Endothelial cell of umbilical vein (primary cell): Measurements from ENCODE around the gene SPDEF. TPM values are rescaled to one million over a fixed set of nuclear protein-coding genes. Genes with fewer than 3 reads are reported as not detected.

ENCODE experiments used
- BruUV-seq: library from RNA; stranded (reverse); fragments of 400-500 nt; replicated peaks from 2 replicates; lab custom pipeline; 2021; lab: Mats Ljungman, UMichigan
- CTCF ChIA-PET: fragments of 300-600, 350-600 bp; sonication (Branson Sonifier 250); formaldehyde crosslinking; loops from one replicate; lab custom pipeline; 2021; ENCODE audit warnings: antibody characterized with exemption, inconsistent platforms; lab: Charles Lee
- POLR2A ChIA-PET: fragments of 300-600, 350-600 bp; sonication (Branson Sonifier 250); formaldehyde crosslinking; loops from one replicate; lab custom pipeline; 2021; ENCODE audit warnings: antibody characterized with exemption, inconsistent platforms; lab: Charles Lee
- DNase-seq: peaks from one replicate; pipeline ENCODE4 v3.0.0-alpha.2; 2011; ENCODE audit warnings: low read depth, low spot score
- FAIRE-seq: peaks from 2 replicates; lab custom pipeline; 2011; peaks lifted over from hg19 to GRCh38; lab: Jason Lieb, UNC
- H2AFZ ChIP-seq: 2 replicates; pipeline ENCODE4 v1.6.0; 2012; ENCODE audit warnings: low read depth, low read length, control low read depth, inconsistent platforms
- H3K27ac ChIP-seq: 2 replicates; pipeline ENCODE4 v1.5.1; 2011; ENCODE audit warnings: low read depth, mild to moderate bottlenecking, control low read depth, low read length, moderate library complexity; ENCODE audit not compliant: insufficient read depth
- H3K27me3 ChIP-seq, 2 experiments: 2 replicates each; pipeline versions ENCODE4 v1.6.0 to v1.6.1; 2011; ENCODE audit warnings: low read length in 2 of 2, mixed read lengths in 1 of 2; ENCODE audit not compliant: control insufficient read depth in 2 of 2, insufficient read depth in 2 of 2
- H3K36me3 ChIP-seq, 2 experiments: 2 replicates in 1 of 2; 3 replicates in 1 of 2; pipeline ENCODE4 v1.5.1; 2011; ENCODE audit warnings: low read length in 2 of 2, mild to moderate bottlenecking in 1 of 2, moderate library complexity in 1 of 2; ENCODE audit not compliant: control insufficient read depth in 2 of 2, insufficient read depth in 2 of 2; ENCODE audit errors: extremely low read depth in 1 of 2
- H3K4me1 ChIP-seq: 3 replicates; pipeline ENCODE4 v1.5.1; 2011; ENCODE audit warnings: mild to moderate bottlenecking, low read length; ENCODE audit not compliant: control insufficient read depth, insufficient read depth; ENCODE audit errors: extremely low read depth
- H3K4me2 ChIP-seq: 2 replicates; pipeline ENCODE4 v1.6.1; 2011; ENCODE audit warnings: low read length, control low read depth, mixed read lengths; ENCODE audit not compliant: insufficient read depth
- H3K4me3 ChIP-seq, 3 experiments: fragments of 200-600 bp in 1 of 3; sonication (generic), shearing (Covaris generic) in 1 of 3; replicated peaks in 1 of 3; 2 replicates each; pipeline ENCODE4 v1.5.1; 2011 to 2016; ENCODE audit warnings: control low read depth in 3 of 3, low read length in 3 of 3, mild to moderate bottlenecking in 2 of 3, inconsistent platforms in 1 of 3, low read depth in 1 of 3, moderate library complexity in 1 of 3; ENCODE audit not compliant: insufficient read depth in 1 of 3
- H3K79me2 ChIP-seq: 2 replicates; pipeline ENCODE4 v1.6.0; 2012; ENCODE audit warnings: low read length, inconsistent platforms; ENCODE audit not compliant: control insufficient read depth, insufficient read depth
- H3K9ac ChIP-seq: replicated peaks from 2 replicates; pipeline ENCODE3; 2011; ENCODE audit warnings: low read length, control low read depth; ENCODE audit not compliant: insufficient read depth; ENCODE audit errors: extremely low read depth
- H3K9me1 ChIP-seq: replicated peaks from 3 replicates; pipeline ENCODE4 v1.6.0; 2011; ENCODE audit warnings: mild to moderate bottlenecking, low read length; ENCODE audit not compliant: control insufficient read depth, insufficient read depth; ENCODE audit errors: extremely low read depth
- H3K9me3 ChIP-seq: replicated peaks from 2 replicates; pipeline ENCODE4 v1.5.1; 2012; ENCODE audit warnings: low read length, inconsistent platforms; ENCODE audit not compliant: control insufficient read depth, insufficient read depth
- H4K20me1 ChIP-seq: replicated peaks from 2 replicates; pipeline ENCODE3; 2011; ENCODE audit warnings: mild to moderate bottlenecking, low read length; ENCODE audit not compliant: control insufficient read depth, insufficient read depth; ENCODE audit errors: extremely low read depth
- CTCF ChIP-seq, 2 donors: IDR thresholded peaks; 1 replicate in 1 of 2; 2 replicates in 1 of 2; pipeline ENCODE4 v1.5.1; 2011; ENCODE audit warnings: low read length in 2 of 2, mild to moderate bottlenecking in 2 of 2, moderate library complexity in 2 of 2, control low read depth in 1 of 2, inconsistent platforms in 1 of 2, low read depth in 1 of 2; ENCODE audit not compliant: insufficient read depth in 1 of 2; ENCODE audit errors: extremely low read depth in 1 of 2
- EZH2 ChIP-seq: IDR thresholded peaks from 2 replicates; pipeline ENCODE4 v1.6.1; 2012; ENCODE audit warnings: borderline replicate concordance, low read depth, mild to moderate bottlenecking, moderate library complexity, low read length, inconsistent platforms; ENCODE audit not compliant: severe bottlenecking
- FOS ChIP-seq: IDR thresholded peaks from 2 replicates; pipeline ENCODE4 v1.6.1; 2011; ENCODE audit warnings: mild to moderate bottlenecking, low read length, moderate library complexity, borderline replicate concordance; ENCODE audit not compliant: insufficient read depth
- GATA2 ChIP-seq: IDR thresholded peaks from 2 replicates; pipeline ENCODE4 v1.7.0; 2011; ENCODE audit warnings: low read depth, mild to moderate bottlenecking, moderate library complexity, mixed read lengths, low read length; ENCODE audit not compliant: insufficient read length, insufficient read depth
- JUN ChIP-seq: IDR thresholded peaks from 2 replicates; pipeline ENCODE4 v1.6.1; 2011; ENCODE audit warnings: borderline replicate concordance, low read depth; ENCODE audit not compliant: insufficient read length, insufficient read depth
- MAX ChIP-seq: IDR thresholded peaks from 2 replicates; pipeline ENCODE4 v1.6.1; 2011; ENCODE audit not compliant: insufficient read depth, insufficient read length
- MYC ChIP-seq: IDR thresholded peaks from one replicate; pipeline ENCODE4 v1.6.1; 2011; ENCODE audit warnings: mild to moderate bottlenecking, low read depth, low read length
- POLR2A ChIP-seq: IDR thresholded peaks from 2 replicates; pipeline ENCODE4 v1.6.1; 2012; ENCODE audit warnings: low read depth, mild to moderate bottlenecking, control low read depth, low read length
- POLR2AphosphoS5 ChIP-seq: IDR thresholded peaks from 2 replicates; pipeline ENCODE4 v1.6.1; 2012; ENCODE audit warnings: low read depth, mild to moderate bottlenecking, control low read depth, low read length, moderate library complexity; ENCODE audit not compliant: insufficient read depth
- dilution Hi-C: fragments of 300-500 bp; cut with MboI; formaldehyde crosslinking; loops from one replicate; pipeline ENCODE4 v1.15.0; 2019; ENCODE audit warnings: low sequenced_read_pairs; ENCODE audit not compliant: extremely low pct_ligation_motif_present
- intact Hi-C: fragments of 100-400 bp; cut with micrococcal nuclease; formaldehyde crosslinking; loops from one replicate; pipeline ENCODE4 v1.10.0; 2022
- polyA plus RNA-seq, 4 experiments: library from polyadenylated mRNA; depleted of rRNA in 3 of 4; stranded (reverse) in 3 of 4; unstranded in 1 of 4; fragments of >200 nt; gene quantifications; 2 replicates each; pipeline versions ENCODE4 v1.2.1 to v1.2.3, GENCODE V29; 2011 to 2012; ENCODE audit warnings: missing spikeins in 1 of 4
- total RNA-seq: library from RNA; stranded (reverse); gene quantifications from 2 replicates; pipeline ENCODE4 v1.2.3, GENCODE V29; 2021

Gene SPDEF
- total and polyA plus RNA-seq, 2 donors (not counting 3 experiments of a cell fraction or from before 2014, with no cell fraction given), result not detected

GRCh38 chr6:34544052-34544604 lies 12.0 kb downstream of the SPDEF start:
- H3K27me3 ChIP-seq, result no peaks in the 10 kb centered on the region
- no peak overlapping the region for H3K4me2 ChIP-seq
- no peak for DNase-seq
- H3K27ac ChIP-seq, result no peak overlapping the region
- no peak overlapping the region for H3K4me3 ChIP-seq
- CTCF ChIA-PET, result interaction anchor here (1.0 kb wide), 1 partner anchor 661 kb away, joined by 3 read pairs; no protein-coding TSS in a partner anchor
- no peak overlapping the region for H3K9ac ChIP-seq
- dilution Hi-C loops, result no loop called here
- no peaks in the 10 kb centered on the region for H3K9me1 ChIP-seq
- TF ChIP-seq MAX, result no peak
- TF ChIP-seq MYC, result no peak
- no peak for TF ChIP-seq CTCF (IDR thresholded peaks at IDR 0.05; ENCODE audit: extremely low read depth in 1 of 2, insufficient read depth in 1 of 2, low read depth in 1 of 2, low read length in 2 of 2)
- no peak for TF ChIP-seq POLR2A
- TF ChIP-seq GATA2, result no peak
- TF ChIP-seq POLR2AphosphoS5, result no peak
- no peak for TF ChIP-seq FOS
- TF ChIP-seq JUN, result no peak
- TF ChIP-seq EZH2, result no peak
- BruUV-seq, result no TSS peak
- no peaks in the 10 kb centered on the region for H4K20me1 ChIP-seq
- H3K9me3 ChIP-seq, result no peaks in the 10 kb centered on the region
- no peak for FAIRE-seq
- intact Hi-C loops, result no loop called here
- POLR2A ChIA-PET, result no interaction called here
- no peaks in the 10 kb centered on the region for H3K79me2 ChIP-seq
- peaks cover 6% of the 10 kb centered on the region for H3K4me1 ChIP-seq
- no peaks in the 10 kb centered on the region for H3K36me3 ChIP-seq
- H2AFZ ChIP-seq, result no peak overlapping the region
